GM12892 (cell line): ENCODE measurements around the gene SYNGR1.

Experiments used
- DNase-seq: peaks from one replicate; pipeline ENCODE4 v3.0.0; 2011; ENCODE audit not compliant: insufficient read length
- FAIRE-seq: peaks from 2 replicates; lab custom pipeline; 2011; peaks lifted over from hg19 to GRCh38; lab: Jason Lieb, UNC
- POLR2A ChIP-seq: IDR thresholded peaks from 2 replicates; pipeline ENCODE4 v1.6.1; 2011; ENCODE audit warnings: low read depth, low read length, control low read depth
- POLR2AphosphoS5 ChIP-seq: IDR thresholded peaks from 2 replicates; pipeline ENCODE4 v1.6.1; 2011; ENCODE audit warnings: low read depth, low read length, control low read depth
- TAF1 ChIP-seq: IDR thresholded peaks from 2 replicates; pipeline ENCODE4 v1.6.1; 2011; ENCODE audit warnings: low read depth, mild to moderate bottlenecking, control low read depth, low read length, borderline replicate concordance

SYNGR1 gene

GRCh38 chr22:39309881-39310714, 39.7 kb upstream of the SYNGR1 start:
- no peak for FAIRE-seq
- DNase-seq, result no peak

GRCh38 chr22:39311592-39312400, 38.0 kb upstream of the SYNGR1 start:
- FAIRE-seq (no peak), DNase-seq (no peak)
- peak; percentile 97 for TF ChIP-seq POLR2AphosphoS5
- TF ChIP-seq POLR2A, result peak; percentile 89
- TF ChIP-seq TAF1, result no peak

More at GRCh38 chr22:39309881-39310714, 39.7 kb upstream of the SYNGR1 start:
- TF ChIP-seq POLR2A, result no peak
- no peak for TF ChIP-seq TAF1
- no peak for TF ChIP-seq POLR2AphosphoS5

- FAIRE-seq, result no peak
- no peak for DNase-seq
Measured at GRCh38 chr22:39312410-39312809, 37.4 kb upstream of the SYNGR1 start.

GRCh38 chr22:39313258-39314001, 36.4 kb upstream of the SYNGR1 start:
- no peak; the same call in 1 of the 2 replicates for TF ChIP-seq POLR2AphosphoS5
- no peak for TF ChIP-seq POLR2A
- FAIRE-seq (no peak), DNase-seq (no peak)

More at GRCh38 chr22:39312410-39312809, 37.4 kb upstream of the SYNGR1 start:
- TF ChIP-seq TAF1 (no peak), POLR2AphosphoS5 (no peak), POLR2A (no peak; the same call in 1 of the 2 replicates)

DNA sequence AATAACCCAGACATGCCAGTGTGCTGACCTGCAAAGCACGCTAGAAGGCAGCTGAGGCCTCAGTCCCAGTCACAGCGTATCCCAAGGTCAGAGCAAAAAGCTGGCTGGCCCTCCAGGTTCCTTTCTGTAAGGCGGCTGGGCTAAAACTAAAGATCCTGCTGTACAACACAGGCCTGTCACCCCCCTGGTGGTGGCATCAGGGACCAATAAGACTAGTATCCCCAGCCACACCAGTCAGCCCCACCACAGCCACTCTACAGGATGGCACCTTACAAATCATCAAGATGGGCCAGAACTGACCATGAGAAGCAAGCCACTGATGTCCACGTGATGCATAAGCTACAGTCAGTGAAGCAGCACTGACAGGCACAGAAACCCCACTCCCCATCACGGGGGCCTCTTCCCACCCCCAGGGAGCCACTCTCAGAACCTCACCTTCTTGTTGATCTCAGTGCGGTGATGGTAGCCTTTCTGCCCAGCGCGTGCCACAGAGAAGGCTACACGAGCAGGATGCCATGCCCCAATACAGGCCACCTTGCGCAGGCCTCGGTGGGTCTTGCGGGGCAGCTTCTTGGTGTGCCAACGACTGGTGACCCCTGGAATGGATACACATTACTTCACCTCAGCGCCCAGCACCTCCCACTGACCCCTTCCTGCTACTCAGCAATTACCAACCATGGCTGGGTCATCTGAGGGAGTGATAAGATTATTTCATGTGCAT, 35.4 kb upstream of the SYNGR1 start:
- no peak for FAIRE-seq
- DNase-seq, result no peak

GRCh38 chr22:39315389-39315788, 34.4 kb upstream of the SYNGR1 start:
- TF ChIP-seq TAF1 (no peak), POLR2AphosphoS5 (peak; percentile 52; the same call in 1 of the 2 replicates), POLR2A (peak; percentile 55; the same call in 1 of the 2 replicates)
- DNase-seq, result no peak
- FAIRE-seq, result no peak

More for the DNA sequence above, 35.4 kb upstream of the SYNGR1 start:
- no peak for TF ChIP-seq TAF1
- TF ChIP-seq POLR2AphosphoS5, result peak; percentile 63; the same call in 1 of the 2 replicates
- TF ChIP-seq POLR2A, result peak; percentile 41

GRCh38 chr22:39316440-39317083, 33.2 kb upstream of the SYNGR1 start:
- FAIRE-seq (peak; percentile 91), DNase-seq (no peak)
- no peak for TF ChIP-seq TAF1
- peak; percentile 74 for TF ChIP-seq POLR2AphosphoS5
- peak; percentile 42 for TF ChIP-seq POLR2A

GRCh38 chr22:39317084-39317774, 32.6 kb upstream of the SYNGR1 start:
- FAIRE-seq (peak; percentile 14), DNase-seq (no peak)
- TF ChIP-seq POLR2AphosphoS5 (no peak), POLR2A (no peak), TAF1 (no peak)

- TF ChIP-seq TAF1, result no peak
- peak; percentile 10; the same call in 1 of the 2 replicates for TF ChIP-seq POLR2AphosphoS5
- TF ChIP-seq POLR2A, result peak; percentile 30; the same call in 1 of the 2 replicates
- FAIRE-seq, result no peak
- DNase-seq, result no peak
Measured at GRCh38 chr22:39317775-39318506, 31.9 kb upstream of the SYNGR1 start.
